Panc1 (cell line): ENCODE results near the gene AADAC.

ENCODE experiments used
- CTCF ChIP-seq: fragments of 450-650 bp; IDR thresholded peaks from 2 replicates; pipeline ENCODE4 v1.5.1; 2017; ENCODE audit warnings: mild to moderate bottlenecking
- REST ChIP-seq, 2 experiments: IDR thresholded peaks; 2 replicates each; pipeline ENCODE4 v1.6.1; 2011 to 2012; ENCODE audit warnings: low read depth in 2 of 2, control low read depth in 1 of 2, low read length in 1 of 2, mild to moderate bottlenecking in 1 of 2, moderate library complexity in 1 of 2; ENCODE audit not compliant: insufficient read depth in 1 of 2

- no peak for TF ChIP-seq REST (IDR thresholded peaks at IDR 0.05; ENCODE audit: insufficient read depth in 1 of 2, low read depth in 2 of 2, low read length in 1 of 2)
- no peak for TF ChIP-seq CTCF
Observed at GRCh38 chr3:151856641-151857040, 42.7 kb downstream of the AADAC start.
